Stimulated activated CD8-positive, alpha-beta memory T cell treated with anti-CD3 and anti-CD28 coated beads, Interleukin-15, amount 100 ng/mL, for 48 hours (primary cell): ENCODE data around the gene RAB38.

Experiments used
- DNase-seq, 2 donors: peaks; one replicate each; pipeline ENCODE4 v3.0.0-alpha.2; 2020; ENCODE audit warnings: low read depth in 2 of 2

The RAB38 gene

GRCh38 chr11:88169881-88170280 is 5.4 kb downstream of the RAB38 start:
- no peak for DNase-seq

- no peak for DNase-seq
Measured at GRCh38 chr11:88169471-88169870, 5.8 kb downstream of the RAB38 start.

- DNase-seq, result no peak
Measured at GRCh38 chr11:88167853-88168252, 7.4 kb downstream of the RAB38 start.

GRCh38 chr11:88164806-88165585 is 10.2 kb downstream of the RAB38 start:
- no peak for DNase-seq

GRCh38 chr11:88164320-88164719 is 10.9 kb downstream of the RAB38 start:
- no peak for DNase-seq

GRCh38 chr11:88158081-88158480 is 17.2 kb downstream of the RAB38 start:
- no peak for DNase-seq

- no peak for DNase-seq
Measured at GRCh38 chr11:88157370-88157769, 17.9 kb downstream of the RAB38 start.

- DNase-seq, result no peak
Measured at GRCh38 chr11:88152381-88152780, 22.9 kb downstream of the RAB38 start.

GRCh38 chr11:88151709-88152265 is 23.5 kb downstream of the RAB38 start:
- DNase-seq, result no peak

GRCh38 chr11:88146106-88146505 is 29.1 kb downstream of the RAB38 start:
- DNase-seq, result no peak

GRCh38 chr11:88139865-88140264 is 35.4 kb downstream of the RAB38 start:
- no peak for DNase-seq

GRCh38 chr11:88131764-88132470 is 43.3 kb downstream of the RAB38 start:
- no peak for DNase-seq

GRCh38 chr11:88122956-88123355 is 52.3 kb downstream of the RAB38 start:
- DNase-seq, result no peak

GRCh38 chr11:88119561-88119960 is 55.7 kb downstream of the RAB38 start:
- no peak for DNase-seq

GRCh38 chr11:88117281-88117858 is 57.9 kb downstream of the RAB38 start:
- no peak for DNase-seq

- no peak for DNase-seq
Measured at GRCh38 chr11:88115828-88116755, 59.2 kb downstream of the RAB38 start.

GRCh38 chr11:88114486-88115045 is 60.7 kb downstream of the RAB38 start:
- no peak for DNase-seq

- no peak for DNase-seq
Measured at GRCh38 chr11:88106666-88107065, 68.6 kb downstream of the RAB38 start.

GRCh38 chr11:88105951-88106350 is 69.3 kb downstream of the RAB38 start:
- no peak for DNase-seq

- DNase-seq, result no peak
Measured at GRCh38 chr11:88105526-88105925, 69.7 kb downstream of the RAB38 start.

- no peak for DNase-seq
Measured at GRCh38 chr11:88104408-88104807, 70.8 kb downstream of the RAB38 start.
